ENCODE measurements around the gene ACTN1.
"Not testable (repeated sequence)": the region's sequence is repeated elsewhere in the genome, so short reads cannot be mapped to it uniquely, and the experiment has no call there.

The ACTN1 gene

DNA sequence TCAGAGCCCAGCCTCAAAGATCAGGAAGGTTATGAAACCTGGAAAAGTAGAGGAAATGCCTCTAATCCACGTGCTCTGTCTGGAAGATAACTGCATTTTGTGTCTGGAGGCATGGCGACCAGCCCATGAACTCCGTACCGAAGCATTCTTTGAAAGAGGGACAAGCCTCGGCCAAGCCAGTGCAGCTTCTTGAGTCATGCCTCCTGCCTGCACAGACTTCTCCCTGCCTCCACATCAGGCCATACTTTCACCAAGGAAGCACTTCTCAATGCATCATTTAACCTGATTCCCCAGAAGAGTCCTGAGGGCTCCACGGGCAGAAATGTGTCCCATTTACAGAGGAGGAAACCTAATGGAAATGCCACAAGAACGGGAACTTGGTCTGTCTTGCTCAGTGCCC lies 3.4 kb downstream of the ACTN1 start:
- TF ChIP-seq, protein P1, sequence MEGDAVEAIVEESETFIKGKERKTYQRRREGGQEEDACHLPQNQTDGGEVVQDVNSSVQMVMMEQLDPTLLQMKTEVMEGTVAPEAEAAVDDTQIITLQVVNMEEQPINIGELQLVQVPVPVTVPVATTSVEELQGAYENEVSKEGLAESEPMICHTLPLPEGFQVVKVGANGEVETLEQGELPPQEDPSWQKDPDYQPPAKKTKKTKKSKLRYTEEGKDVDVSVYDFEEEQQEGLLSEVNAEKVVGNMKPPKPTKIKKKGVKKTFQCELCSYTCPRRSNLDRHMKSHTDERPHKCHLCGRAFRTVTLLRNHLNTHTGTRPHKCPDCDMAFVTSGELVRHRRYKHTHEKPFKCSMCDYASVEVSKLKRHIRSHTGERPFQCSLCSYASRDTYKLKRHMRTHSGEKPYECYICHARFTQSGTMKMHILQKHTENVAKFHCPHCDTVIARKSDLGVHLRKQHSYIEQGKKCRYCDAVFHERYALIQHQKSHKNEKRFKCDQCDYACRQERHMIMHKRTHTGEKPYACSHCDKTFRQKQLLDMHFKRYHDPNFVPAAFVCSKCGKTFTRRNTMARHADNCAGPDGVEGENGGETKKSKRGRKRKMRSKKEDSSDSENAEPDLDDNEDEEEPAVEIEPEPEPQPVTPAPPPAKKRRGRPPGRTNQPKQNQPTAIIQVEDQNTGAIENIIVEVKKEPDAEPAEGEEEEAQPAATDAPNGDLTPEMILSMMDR (IDR thresholded peaks at IDR 0.05; ENCODE audit: low read length, missing control alignments), result no peak
- H3K4me3 ChIP-seq (replicated peaks; ENCODE audit: low read depth, low read length), result peak overlapping the region; percentile 95
- DNase-seq (ENCODE audit: low read depth), result peak; percentile 86

DNA sequence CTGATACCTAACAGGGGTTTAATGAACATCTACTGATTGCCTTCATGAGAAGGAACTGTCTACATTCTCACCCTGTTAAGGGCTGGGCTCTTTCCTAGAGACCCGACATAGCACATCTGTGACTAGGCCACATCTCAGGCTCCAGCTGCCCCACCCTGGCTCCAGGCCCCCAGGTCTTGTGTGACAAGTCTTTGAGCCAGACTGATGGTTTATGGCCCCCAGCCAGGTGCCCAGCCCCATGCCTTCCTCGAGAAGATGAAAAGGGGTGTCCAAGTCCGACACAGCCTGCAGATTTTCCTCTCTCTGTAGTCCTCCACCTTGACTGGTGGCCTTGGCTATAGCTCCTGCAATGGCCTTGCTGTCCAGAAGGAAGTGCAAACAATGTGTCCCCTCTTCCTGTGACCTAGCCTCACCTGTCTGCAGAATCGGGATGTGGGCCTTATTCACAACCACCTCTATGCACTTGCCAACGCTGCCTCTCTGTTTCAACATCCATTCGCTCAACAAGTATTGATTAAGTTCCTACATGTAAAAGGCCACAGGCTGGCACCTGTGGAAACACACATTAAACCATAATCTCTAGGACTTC lies 4.2 kb downstream of the ACTN1 start:
- no peak for DNase-seq (ENCODE audit: low read depth)
- TF ChIP-seq, protein P1 (IDR thresholded peaks at IDR 0.05; ENCODE audit: low read length, missing control alignments), result no peak
- no peak overlapping the region for H3K4me3 ChIP-seq (replicated peaks; ENCODE audit: low read depth, low read length)

DNA sequence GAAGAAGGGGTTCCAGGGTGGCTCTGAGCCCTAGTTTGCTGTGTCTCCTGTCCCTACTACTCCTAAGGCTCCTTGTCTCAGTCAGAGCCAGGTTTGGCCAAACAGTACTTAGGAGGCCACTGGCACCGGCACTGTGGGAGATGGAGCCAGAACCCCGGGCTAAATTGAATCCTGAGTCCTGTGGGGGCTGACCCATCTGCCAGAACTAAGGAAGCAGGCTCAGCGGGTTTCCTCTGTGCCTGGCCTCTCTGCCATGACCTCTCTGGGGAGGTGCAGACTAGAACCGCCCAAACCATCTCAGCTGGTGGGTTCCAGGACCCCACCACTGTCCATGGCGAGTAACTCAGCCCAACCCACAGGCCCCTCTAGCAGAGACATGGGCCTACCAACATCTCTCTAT lies 5.5 kb downstream of the ACTN1 start:
- DNase-seq (ENCODE audit: low read depth), result no peak
- TF ChIP-seq, protein P1 (IDR thresholded peaks at IDR 0.05; ENCODE audit: low read length, missing control alignments), result no peak
- H3K4me3 ChIP-seq (replicated peaks; ENCODE audit: low read depth, low read length), result no peak overlapping the region

DNA sequence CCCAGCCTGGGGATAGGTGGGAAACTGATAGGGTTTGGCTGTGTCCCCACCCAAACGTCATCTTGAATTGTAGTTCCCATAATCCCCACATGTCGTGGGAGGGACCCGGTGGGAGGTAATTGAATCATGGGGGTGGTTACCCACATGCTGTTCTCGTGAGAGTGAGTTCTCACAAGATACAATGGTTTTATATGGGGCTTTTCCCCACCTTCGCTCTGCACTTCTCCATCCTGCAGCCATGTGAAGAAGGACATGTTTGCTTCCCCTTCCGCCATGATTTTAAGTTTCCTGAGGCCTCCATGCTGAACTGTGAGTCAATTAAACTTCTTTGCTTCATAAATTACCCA lies 5.9 kb downstream of the ACTN1 start:
- not testable (repeated sequence) for DNase-seq (ENCODE audit: low read depth); H3K4me3 ChIP-seq (replicated peaks; ENCODE audit: low read depth, low read length)

DNA sequence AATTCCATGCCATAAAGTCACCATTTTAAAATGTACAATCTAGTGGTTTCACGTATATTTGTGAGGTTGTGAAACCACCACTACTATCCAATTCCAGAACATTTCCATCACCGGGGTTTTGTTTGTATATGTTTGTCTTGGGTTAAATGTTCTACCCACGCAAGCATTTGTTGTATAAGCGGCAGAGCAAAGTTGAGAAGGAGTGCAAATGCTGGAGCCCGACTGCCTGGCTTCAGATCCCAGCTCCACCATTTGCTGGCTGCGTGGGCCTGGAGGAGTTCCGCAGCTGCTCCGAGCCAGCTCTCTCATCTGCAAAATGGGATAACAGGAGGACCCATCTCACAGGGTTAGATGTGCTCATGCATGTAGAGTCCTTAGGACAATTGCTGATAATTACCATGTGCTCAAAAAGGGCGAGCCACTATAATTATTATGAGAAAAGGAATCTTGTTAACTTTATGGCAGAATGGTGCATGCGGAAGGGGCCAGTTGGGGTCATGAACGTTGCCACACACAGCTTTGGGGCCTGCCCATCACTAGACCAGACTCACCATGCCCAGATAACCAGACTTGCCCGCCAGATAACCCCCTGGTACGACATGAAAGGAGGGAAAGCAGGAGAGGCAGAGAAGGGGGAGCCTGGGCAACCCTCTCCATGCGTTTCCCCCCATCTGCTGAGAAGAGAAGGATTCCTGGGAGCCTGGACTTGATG lies 6.4 kb downstream of the ACTN1 start:
- DNase-seq (ENCODE audit: low read depth), result no peak
- H3K4me3 ChIP-seq (replicated peaks; ENCODE audit: low read depth, low read length), result no peak overlapping the region
- TF ChIP-seq, protein P1 (IDR thresholded peaks at IDR 0.05; ENCODE audit: low read length, missing control alignments), result no peak

DNA sequence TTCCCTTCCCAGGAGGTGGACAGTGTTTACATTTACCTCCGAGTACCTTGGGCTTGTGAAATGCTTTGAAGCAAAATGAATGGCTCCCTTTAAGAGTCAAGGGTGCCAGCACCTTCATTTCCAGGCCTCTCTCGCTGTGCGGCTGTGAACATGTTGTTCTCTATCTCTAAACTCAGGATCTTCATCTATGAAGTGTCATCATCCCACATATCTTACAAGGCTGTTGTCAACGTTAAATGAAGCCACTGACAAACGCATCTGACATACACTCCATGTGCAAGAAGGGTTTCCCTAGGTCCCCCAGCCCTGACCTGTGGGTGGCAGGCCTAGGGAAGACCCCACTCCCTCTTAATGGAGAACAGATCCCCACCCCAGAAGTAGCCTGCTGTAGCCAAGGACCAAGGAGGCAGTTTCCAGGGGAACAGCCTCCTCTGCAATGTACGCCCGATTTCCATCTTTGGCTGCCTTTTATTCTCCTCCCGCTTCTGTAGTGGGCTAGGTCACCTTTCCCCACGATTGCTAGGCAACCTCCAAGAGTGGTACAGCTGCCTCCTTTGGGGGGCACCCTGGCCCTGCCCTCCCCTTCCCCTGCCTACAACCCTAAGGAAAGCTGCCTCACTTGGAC lies 7.6 kb downstream of the ACTN1 start:
- H3K4me3 ChIP-seq (replicated peaks; ENCODE audit: low read depth, low read length), result no peak overlapping the region
- TF ChIP-seq, protein P1 (IDR thresholded peaks at IDR 0.05; ENCODE audit: low read length, missing control alignments), result no peak
- no peak for DNase-seq (ENCODE audit: low read depth)

DNA sequence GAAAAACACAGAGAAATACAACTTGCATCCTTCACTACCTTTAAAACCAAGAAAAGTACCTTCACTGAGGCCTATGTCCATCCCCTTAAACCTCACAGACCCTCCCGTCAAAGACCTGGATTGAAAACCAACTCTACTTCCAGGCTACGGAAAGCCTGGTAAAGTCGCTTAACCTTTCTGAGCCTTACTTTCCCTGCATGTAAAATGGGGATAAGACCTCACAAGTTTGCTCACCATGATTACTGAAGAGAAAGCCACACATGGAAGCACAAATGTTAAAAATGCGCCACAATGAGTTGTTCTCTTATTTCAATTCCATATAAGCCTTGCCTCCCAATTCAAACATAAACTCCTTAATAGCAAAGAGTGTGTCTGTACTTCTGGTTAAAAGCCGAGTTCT lies 8.4 kb downstream of the ACTN1 start:
- no peak for DNase-seq (ENCODE audit: low read depth)
- no peak overlapping the region for H3K4me3 ChIP-seq (replicated peaks; ENCODE audit: low read depth, low read length)
- TF ChIP-seq, protein P1 (IDR thresholded peaks at IDR 0.05; ENCODE audit: low read length, missing control alignments), result no peak

Data from fibroblast of pulmonary artery (primary cell).